ENCODE results near the gene TMEM217. TPM values are rescaled to one million over a fixed set of nuclear protein-coding genes. Genes with fewer than 3 reads are reported as not detected.

The TMEM217 gene
- total RNA-seq, 1 donor from 2014 or later, result 0.84 TPM

GRCh38 chr6:37162740-37163139 lies 95.2 kb downstream of the TMEM217 start:
- ATAC-seq, result no peak

Other genes starting within 250 kb of the TMEM217 start
- gene PIM1, start 88.0 kb downstream of the TMEM217 start, total RNA-seq, result 194 TPM
- gene TBC1D22B, start 372 bp downstream of the TMEM217 start, total RNA-seq, result 10.0 TPM
- gene RNF8, start 95.8 kb upstream of the TMEM217 start, total RNA-seq, result 19.0 TPM
- gene CMTR1, start 175.1 kb upstream of the TMEM217 start, total RNA-seq, result 16.5 TPM
- gene CCDC167, start 241.7 kb upstream of the TMEM217 start, total RNA-seq, result 24.5 TPM